Amygdala (tissue), 56 donors: Measurements from ENCODE around the gene DAGLA.
A peak's percentile ranks its signal among the peaks of the same experiment; 100 is the strongest.
"Not testable (repeated sequence)": the region's sequence is repeated elsewhere in the genome, so short reads cannot be mapped to it uniquely, and the experiment has no call there.

Source experiments
- DNase-seq, 56 donors: peaks; one replicate each; lab custom pipeline; 2025; lab: John Stamatoyannopoulos, UW

DAGLA gene

GRCh38 chr11:61660997-61661396, 19.2 kb upstream of the DAGLA start:
- DNase-seq: not testable (repeated sequence)

- DNase-seq: no peak
Measured at GRCh38 chr11:61666684-61667297, 13.4 kb upstream of the DAGLA start.

- DNase-seq: no peak
Measured at GRCh38 chr11:61667684-61668305, 12.4 kb upstream of the DAGLA start.

- DNase-seq: peak in 5 of 56 donors; percentile 14 to 39 (median 35)
Measured at GRCh38 chr11:61669417-61669816, 10.8 kb upstream of the DAGLA start.

GRCh38 chr11:61670626-61671025, 9.6 kb upstream of the DAGLA start:
- DNase-seq: no peak

GRCh38 chr11:61671527-61671926, 8.7 kb upstream of the DAGLA start:
- no peak for DNase-seq

- not testable (repeated sequence) for DNase-seq
Measured at GRCh38 chr11:61673946-61674467, 6.2 kb upstream of the DAGLA start.

- no peak for DNase-seq
Measured at GRCh38 chr11:61675826-61676225, 4.4 kb upstream of the DAGLA start.

- DNase-seq: no peak
Measured at GRCh38 chr11:61679296-61679695, 895 bp upstream of the DAGLA start.

GRCh38 chr11:61680622-61681221, 531 bp downstream of the DAGLA start:
- no peak for DNase-seq

GRCh38 chr11:61682093-61682732, 2.0 kb downstream of the DAGLA start:
- DNase-seq: no peak

- no peak for DNase-seq
Measured at GRCh38 chr11:61682906-61683675, 2.9 kb downstream of the DAGLA start.

- no peak for DNase-seq
Measured at GRCh38 chr11:61683961-61684869, 4.0 kb downstream of the DAGLA start.

- no peak for DNase-seq
Measured at GRCh38 chr11:61684870-61685616, 4.9 kb downstream of the DAGLA start.

- DNase-seq: no peak
Measured at GRCh38 chr11:61685617-61685967, 5.4 kb downstream of the DAGLA start.

GRCh38 chr11:61686066-61686465, 5.9 kb downstream of the DAGLA start:
- no peak for DNase-seq

GRCh38 chr11:61686469-61686868, 6.3 kb downstream of the DAGLA start:
- DNase-seq: no peak

- DNase-seq: no peak
Measured at GRCh38 chr11:61687420-61687819, 7.2 kb downstream of the DAGLA start.
